GM23338 (cell line): Measurements from ENCODE around the gene SMOC2. TPM values are rescaled to one million over a fixed set of nuclear protein-coding genes. Genes with fewer than 3 reads are reported as not detected.

ENCODE experiments used
- ATAC-seq: fragments of 200-7000 bp; cut with Tn5 transposase; 3 replicates; pipeline ENCODE4 v1.9.1; 2020
- DNase-seq: peaks from one replicate; pipeline ENCODE4 v3.0.0-alpha.2; 2015; ENCODE audit warnings: low spot score
- H2AFZ ChIP-seq: fragments of 200-600 bp; sonication (generic); 2 replicates; pipeline ENCODE4 v1.8.0; 2016; ENCODE audit warnings: antibody characterized with exemption, mild to moderate bottlenecking, moderate library complexity
- H3F3A ChIP-seq: fragments of 200-600 bp; sonication (generic); replicated peaks from 2 replicates; pipeline ENCODE4 v1.8.0; 2017; ENCODE audit warnings: antibody characterized with exemption, mixed run types, low read depth
- H3K27ac ChIP-seq: fragments of 200-600 bp; sonication (generic); 2 replicates; pipeline ENCODE4 v1.6.1; 2016; ENCODE audit warnings: low read depth
- H3K27me3 ChIP-seq: fragments of 200-600 bp; sonication (generic); 2 replicates; pipeline ENCODE4 v1.8.0; 2016; ENCODE audit warnings: mild to moderate bottlenecking, mixed run types, moderate library complexity; ENCODE audit not compliant: insufficient read depth
- H3K36me3 ChIP-seq: fragments of 200-600 bp; sonication (generic); 2 replicates; pipeline ENCODE4 v1.8.0; 2016; ENCODE audit warnings: mild to moderate bottlenecking; ENCODE audit not compliant: insufficient read depth
- H3K4me1 ChIP-seq: fragments of 200-600 bp; sonication (generic); 2 replicates; pipeline ENCODE4 v1.8.0; 2016; ENCODE audit warnings: mild to moderate bottlenecking, moderate library complexity; ENCODE audit not compliant: insufficient read depth
- H3K4me2 ChIP-seq: fragments of 200-600 bp; sonication (generic); 2 replicates; pipeline ENCODE4 v1.7.1; 2017; ENCODE audit warnings: mixed run types
- H3K4me3 ChIP-seq: fragments of 200-600 bp; sonication (generic); 2 replicates; pipeline ENCODE4 v1.6.1; 2016; ENCODE audit warnings: mixed run types
- H3K79me2 ChIP-seq: fragments of 200-600 bp; sonication (generic); replicated peaks from 2 replicates; pipeline ENCODE4 v1.8.0; 2017; ENCODE audit warnings: mild to moderate bottlenecking; ENCODE audit not compliant: insufficient read depth
- H3K9me2 ChIP-seq: fragments of 200-600 bp; sonication (generic); 2 replicates; pipeline ENCODE4 v1.8.0; 2017; ENCODE audit not compliant: insufficient read depth
- H4K20me1 ChIP-seq: fragments of 200-600 bp; sonication (generic); replicated peaks from 2 replicates; pipeline ENCODE4 v1.8.0; 2017; ENCODE audit warnings: mild to moderate bottlenecking; ENCODE audit not compliant: insufficient read depth
- H3K27ac Mint-ChIP-seq: 2 replicates; pipeline ENCODE4 v1.8.0; 2020; ENCODE audit warnings: inconsistent platforms, mild to moderate bottlenecking, moderate library complexity, mixed read lengths
- H3K27me3 Mint-ChIP-seq: 3 replicates; pipeline ENCODE4 v1.8.0; 2022; ENCODE audit warnings: low read depth, mild to moderate bottlenecking, moderate library complexity, mixed read lengths, inconsistent platforms; ENCODE audit not compliant: insufficient read depth, poor library complexity
- H3K36me3 Mint-ChIP-seq: 3 replicates; pipeline ENCODE4 v1.8.0; 2021; ENCODE audit warnings: low read depth, mild to moderate bottlenecking, inconsistent platforms, moderate library complexity, mixed read lengths
- H3K4me1 Mint-ChIP-seq: 3 replicates; pipeline ENCODE4 v1.8.0; 2020; ENCODE audit warnings: mild to moderate bottlenecking, inconsistent platforms, mixed read lengths
- H3K4me3 Mint-ChIP-seq: 3 replicates; pipeline ENCODE4 v1.8.0; 2021; ENCODE audit warnings: moderate library complexity, mild to moderate bottlenecking, inconsistent platforms, mixed read lengths
- H3K9me3 Mint-ChIP-seq: 3 replicates; pipeline ENCODE4 v1.8.0; 2020; ENCODE audit warnings: moderate library complexity, mild to moderate bottlenecking, inconsistent platforms, mixed read lengths
- CREB1 ChIP-seq: fragments of 250-450 bp; sonication (Bioruptor Pico); IDR thresholded peaks from 2 replicates; pipeline ENCODE4 v1.5.0; 2020; ENCODE audit warnings: low read depth, mild to moderate bottlenecking, moderate library complexity
- JUNB ChIP-seq: IDR thresholded peaks from one replicate; pipeline ENCODE4 v1.6.1; 2016; ENCODE audit warnings: antibody characterized with exemption; ENCODE audit not compliant: unreplicated experiment
- NANOG ChIP-seq: IDR thresholded peaks from 2 replicates; pipeline ENCODE4 v1.6.1; 2016; ENCODE audit warnings: antibody characterized with exemption, borderline replicate concordance
- ZNF114 ChIP-seq: fragments of 250-450 bp; sonication (Bioruptor Pico); IDR thresholded peaks from 2 replicates; pipeline ENCODE4 v1.5.0; 2020; ENCODE audit warnings: mild to moderate bottlenecking, moderate library complexity
- ZNF331 ChIP-seq: fragments of 250-450 bp; sonication (Bioruptor Pico); IDR thresholded peaks from 2 replicates; pipeline ENCODE4 v1.5.0; 2020; ENCODE audit warnings: low read depth, mild to moderate bottlenecking, moderate library complexity
- polyA plus RNA-seq: library from polyadenylated mRNA; unstranded; fragments of >200 nt; fragmentation: Nextera tagmentation; extraction: Ambion mirVana; gene quantifications from 2 replicates; pipeline ENCODE4 v1.2.1, GENCODE V29; 2016
- total RNA-seq: library from RNA; depleted of rRNA; stranded (reverse); fragments of >200 nt; shearing (Covaris generic); gene quantifications from 2 replicates; pipeline ENCODE4 v1.2.3, GENCODE V29; 2014
- TF ChIP-seq, protein P1 (sequence below), 2 experiments: fragments of 200-600 bp in 1 of 2; sonication (generic) in 1 of 2; conservative IDR thresholded peaks; 2 replicates each; pipeline versions ENCODE4 v1.5.1 to v1.6.1; 2016 to 2017; ENCODE audit warnings: antibody characterized with exemption in 2 of 2, low read depth in 2 of 2, mild to moderate bottlenecking in 2 of 2, moderate library complexity in 1 of 2
- TF ChIP-seq, protein P2 (sequence below): fragments of 250-450 bp; sonication (Bioruptor Pico); IDR thresholded peaks from 2 replicates; pipeline ENCODE4 v1.5.0; 2020; ENCODE audit warnings: mild to moderate bottlenecking, moderate library complexity
- TF ChIP-seq, protein P3 (sequence below): IDR thresholded peaks from 2 replicates; pipeline ENCODE4 v1.6.1; 2016; ENCODE audit warnings: antibody characterized with exemption

The SMOC2 gene
- total and polyA plus RNA-seq, 2 experiments from 2014 or later, result 4.3 to 6.5 TPM

DNA sequence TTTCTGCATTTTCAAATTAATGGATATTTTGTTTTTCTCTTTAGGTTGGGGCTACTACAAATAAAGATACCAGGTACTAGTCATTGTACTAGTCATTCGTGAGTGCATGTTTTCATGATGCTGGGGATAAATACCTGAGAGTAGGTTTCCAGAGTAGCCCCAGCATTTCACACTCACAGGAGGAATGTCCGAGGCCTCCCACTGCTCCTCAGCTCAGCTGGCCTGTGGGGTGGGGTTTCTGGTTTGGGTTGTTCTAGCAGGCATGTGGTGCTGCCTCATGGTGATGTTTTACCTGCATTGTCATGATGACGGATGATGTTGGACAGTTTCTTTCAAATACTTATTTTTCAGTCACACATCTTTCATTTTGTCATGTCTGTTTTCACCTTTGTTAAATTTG is 144.5 kb downstream of the SMOC2 start (continued):
- TF ChIP-seq, protein P1, sequence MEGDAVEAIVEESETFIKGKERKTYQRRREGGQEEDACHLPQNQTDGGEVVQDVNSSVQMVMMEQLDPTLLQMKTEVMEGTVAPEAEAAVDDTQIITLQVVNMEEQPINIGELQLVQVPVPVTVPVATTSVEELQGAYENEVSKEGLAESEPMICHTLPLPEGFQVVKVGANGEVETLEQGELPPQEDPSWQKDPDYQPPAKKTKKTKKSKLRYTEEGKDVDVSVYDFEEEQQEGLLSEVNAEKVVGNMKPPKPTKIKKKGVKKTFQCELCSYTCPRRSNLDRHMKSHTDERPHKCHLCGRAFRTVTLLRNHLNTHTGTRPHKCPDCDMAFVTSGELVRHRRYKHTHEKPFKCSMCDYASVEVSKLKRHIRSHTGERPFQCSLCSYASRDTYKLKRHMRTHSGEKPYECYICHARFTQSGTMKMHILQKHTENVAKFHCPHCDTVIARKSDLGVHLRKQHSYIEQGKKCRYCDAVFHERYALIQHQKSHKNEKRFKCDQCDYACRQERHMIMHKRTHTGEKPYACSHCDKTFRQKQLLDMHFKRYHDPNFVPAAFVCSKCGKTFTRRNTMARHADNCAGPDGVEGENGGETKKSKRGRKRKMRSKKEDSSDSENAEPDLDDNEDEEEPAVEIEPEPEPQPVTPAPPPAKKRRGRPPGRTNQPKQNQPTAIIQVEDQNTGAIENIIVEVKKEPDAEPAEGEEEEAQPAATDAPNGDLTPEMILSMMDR (conservative IDR thresholded peaks at IDR 0.05; ENCODE audit: low read depth in 2 of 2), result no peak
- no peak for TF ChIP-seq JUNB
- TF ChIP-seq, protein P2, sequence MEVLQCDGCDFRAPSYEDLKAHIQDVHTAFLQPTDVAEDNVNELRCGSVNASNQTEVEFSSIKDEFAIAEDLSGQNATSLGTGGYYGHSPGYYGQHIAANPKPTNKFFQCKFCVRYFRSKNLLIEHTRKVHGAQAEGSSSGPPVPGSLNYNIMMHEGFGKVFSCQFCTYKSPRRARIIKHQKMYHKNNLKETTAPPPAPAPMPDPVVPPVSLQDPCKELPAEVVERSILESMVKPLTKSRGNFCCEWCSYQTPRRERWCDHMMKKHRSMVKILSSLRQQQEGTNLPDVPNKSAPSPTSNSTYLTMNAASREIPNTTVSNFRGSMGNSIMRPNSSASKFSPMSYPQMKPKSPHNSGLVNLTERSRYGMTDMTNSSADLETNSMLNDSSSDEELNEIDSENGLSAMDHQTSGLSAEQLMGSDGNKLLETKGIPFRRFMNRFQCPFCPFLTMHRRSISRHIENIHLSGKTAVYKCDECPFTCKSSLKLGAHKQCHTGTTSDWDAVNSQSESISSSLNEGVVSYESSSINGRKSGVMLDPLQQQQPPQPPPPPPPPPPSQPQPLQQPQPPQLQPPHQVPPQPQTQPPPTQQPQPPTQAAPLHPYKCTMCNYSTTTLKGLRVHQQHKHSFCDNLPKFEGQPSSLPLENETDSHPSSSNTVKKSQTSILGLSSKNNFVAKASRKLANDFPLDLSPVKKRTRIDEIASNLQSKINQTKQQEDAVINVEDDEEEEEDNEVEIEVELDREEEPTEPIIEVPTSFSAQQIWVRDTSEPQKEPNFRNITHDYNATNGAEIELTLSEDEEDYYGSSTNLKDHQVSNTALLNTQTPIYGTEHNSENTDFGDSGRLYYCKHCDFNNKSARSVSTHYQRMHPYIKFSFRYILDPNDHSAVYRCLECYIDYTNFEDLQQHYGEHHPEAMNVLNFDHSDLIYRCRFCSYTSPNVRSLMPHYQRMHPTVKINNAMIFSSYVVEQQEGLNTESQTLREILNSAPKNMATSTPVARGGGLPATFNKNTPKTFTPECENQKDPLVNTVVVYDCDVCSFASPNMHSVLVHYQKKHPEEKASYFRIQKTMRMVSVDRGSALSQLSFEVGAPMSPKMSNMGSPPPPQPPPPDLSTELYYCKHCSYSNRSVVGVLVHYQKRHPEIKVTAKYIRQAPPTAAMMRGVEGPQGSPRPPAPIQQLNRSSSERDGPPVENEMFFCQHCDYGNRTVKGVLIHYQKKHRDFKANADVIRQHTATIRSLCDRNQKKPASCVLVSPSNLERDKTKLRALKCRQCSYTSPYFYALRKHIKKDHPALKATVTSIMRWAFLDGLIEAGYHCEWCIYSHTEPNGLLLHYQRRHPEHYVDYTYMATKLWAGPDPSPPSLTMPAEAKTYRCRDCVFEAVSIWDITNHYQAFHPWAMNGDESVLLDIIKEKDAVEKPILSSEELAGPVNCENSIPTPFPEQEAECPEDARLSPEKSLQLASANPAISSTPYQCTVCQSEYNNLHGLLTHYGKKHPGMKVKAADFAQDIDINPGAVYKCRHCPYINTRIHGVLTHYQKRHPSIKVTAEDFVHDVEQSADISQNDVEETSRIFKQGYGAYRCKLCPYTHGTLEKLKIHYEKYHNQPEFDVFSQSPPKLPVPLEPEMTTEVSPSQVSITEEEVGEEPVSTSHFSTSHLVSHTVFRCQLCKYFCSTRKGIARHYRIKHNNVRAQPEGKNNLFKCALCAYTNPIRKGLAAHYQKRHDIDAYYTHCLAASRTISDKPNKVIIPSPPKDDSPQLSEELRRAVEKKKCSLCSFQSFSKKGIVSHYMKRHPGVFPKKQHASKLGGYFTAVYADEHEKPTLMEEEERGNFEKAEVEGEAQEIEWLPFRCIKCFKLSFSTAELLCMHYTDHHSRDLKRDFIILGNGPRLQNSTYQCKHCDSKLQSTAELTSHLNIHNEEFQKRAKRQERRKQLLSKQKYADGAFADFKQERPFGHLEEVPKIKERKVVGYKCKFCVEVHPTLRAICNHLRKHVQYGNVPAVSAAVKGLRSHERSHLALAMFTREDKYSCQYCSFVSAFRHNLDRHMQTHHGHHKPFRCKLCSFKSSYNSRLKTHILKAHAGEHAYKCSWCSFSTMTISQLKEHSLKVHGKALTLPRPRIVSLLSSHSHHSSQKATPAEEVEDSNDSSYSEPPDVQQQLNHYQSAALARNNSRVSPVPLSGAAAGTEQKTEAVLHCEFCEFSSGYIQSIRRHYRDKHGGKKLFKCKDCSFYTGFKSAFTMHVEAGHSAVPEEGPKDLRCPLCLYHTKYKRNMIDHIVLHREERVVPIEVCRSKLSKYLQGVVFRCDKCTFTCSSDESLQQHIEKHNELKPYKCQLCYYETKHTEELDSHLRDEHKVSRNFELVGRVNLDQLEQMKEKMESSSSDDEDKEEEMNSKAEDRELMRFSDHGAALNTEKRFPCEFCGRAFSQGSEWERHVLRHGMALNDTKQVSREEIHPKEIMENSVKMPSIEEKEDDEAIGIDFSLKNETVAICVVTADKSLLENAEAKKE (CRISPR knock-in tag), result no peak

DNA sequence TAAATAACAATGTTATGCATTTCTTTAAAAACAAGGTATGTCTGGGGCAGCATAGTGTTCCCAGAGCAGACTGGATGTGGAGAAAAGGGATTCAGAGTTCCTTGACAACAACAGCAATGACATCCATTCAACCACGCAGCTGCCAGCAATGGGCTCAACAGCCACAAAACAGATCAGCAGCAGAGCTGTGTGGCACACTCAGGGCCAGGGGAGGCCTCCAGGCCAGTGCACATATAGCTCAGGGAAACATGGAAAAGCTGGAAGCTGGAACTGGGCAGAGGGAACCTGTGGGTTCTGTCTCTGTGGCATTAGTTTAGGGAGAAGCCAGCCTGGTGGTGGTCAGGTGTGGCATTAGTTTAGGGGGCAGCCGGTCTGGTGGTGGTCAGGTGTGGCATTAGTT is 148.3 kb downstream of the SMOC2 start:
- Mint-ChIP-seq H3K36me3 (no peaks in the 10 kb centered on the region; the same call in 2 of the 3 replicates), H3K27me3 (no peaks in the 10 kb centered on the region), H3K9me3 (no peaks in the 10 kb centered on the region), H3K4me3 (no peak overlapping the region), H3K4me1 (peaks cover 8% of the 10 kb centered on the region), H3K27ac (no peak overlapping the region)
- H3K9me2 ChIP-seq, result no peaks in the 10 kb centered on the region
- H2AFZ ChIP-seq, result no peak overlapping the region
- H3K4me2 ChIP-seq, result no peak overlapping the region
- no peak overlapping the region for H3K4me3 ChIP-seq
- H3K27me3 ChIP-seq, result no peaks in the 10 kb centered on the region
- no peak for ATAC-seq
- no peak for DNase-seq
- H3K79me2 ChIP-seq, result no peaks in the 10 kb centered on the region
- H3F3A ChIP-seq, result no peaks in the 10 kb centered on the region
- H4K20me1 ChIP-seq, result no peaks in the 10 kb centered on the region
- no peak overlapping the region for H3K27ac ChIP-seq
- H3K36me3 ChIP-seq, result no peaks in the 10 kb centered on the region
- H3K4me1 ChIP-seq, result no peaks in the 10 kb centered on the region
- TF ChIP-seq ZNF331 (CRISPR knock-in tag) (no peak), CREB1 (CRISPR knock-in tag) (no peak), NANOG (no peak), ZNF114 (no peak)
- TF ChIP-seq, protein P3, sequence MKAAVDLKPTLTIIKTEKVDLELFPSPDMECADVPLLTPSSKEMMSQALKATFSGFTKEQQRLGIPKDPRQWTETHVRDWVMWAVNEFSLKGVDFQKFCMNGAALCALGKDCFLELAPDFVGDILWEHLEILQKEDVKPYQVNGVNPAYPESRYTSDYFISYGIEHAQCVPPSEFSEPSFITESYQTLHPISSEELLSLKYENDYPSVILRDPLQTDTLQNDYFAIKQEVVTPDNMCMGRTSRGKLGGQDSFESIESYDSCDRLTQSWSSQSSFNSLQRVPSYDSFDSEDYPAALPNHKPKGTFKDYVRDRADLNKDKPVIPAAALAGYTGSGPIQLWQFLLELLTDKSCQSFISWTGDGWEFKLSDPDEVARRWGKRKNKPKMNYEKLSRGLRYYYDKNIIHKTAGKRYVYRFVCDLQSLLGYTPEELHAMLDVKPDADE, result no peak
